Measurements from ENCODE around the gene TMEM106C.

The TMEM106C gene

GRCh38 chr12:47999816-48000215, 36.4 kb downstream of the TMEM106C start:
- DNase-seq = no peak

GRCh38 chr12:48000878-48001504, 37.6 kb downstream of the TMEM106C start:
- DNase-seq = peak; percentile 62

GRCh38 chr12:48001505-48002413, 38.4 kb downstream of the TMEM106C start:
- peak; percentile 83 for DNase-seq

GRCh38 chr12:48002414-48002730, 39.0 kb downstream of the TMEM106C start:
- peak; percentile 57 for DNase-seq

- no peak for DNase-seq
Observed at GRCh38 chr12:48002773-48003218, 39.4 kb downstream of the TMEM106C start.

GRCh38 chr12:48003226-48004052, 40.0 kb downstream of the TMEM106C start:
- DNase-seq = no peak

GRCh38 chr12:48004053-48004941, 40.9 kb downstream of the TMEM106C start, which contains the start of gene COL2A1:
COL2A1 (minus strand) TSS chr12:48004476; CDS start chr12:48004321, 155 bp downstream.
- no peak for DNase-seq

GRCh38 chr12:48005001-48005749, 41.8 kb downstream of the TMEM106C start:
- DNase-seq = no peak

GRCh38 chr12:48005750-48006021, 42.3 kb downstream of the TMEM106C start:
- no peak for DNase-seq

GRCh38 chr12:48007206-48007605, 43.8 kb downstream of the TMEM106C start:
- DNase-seq = no peak

GRCh38 chr12:48008349-48008748, 45.0 kb downstream of the TMEM106C start:
- no peak for DNase-seq

GRCh38 chr12:48008950-48009349, 45.6 kb downstream of the TMEM106C start:
- DNase-seq = no peak

- DNase-seq = no peak
Observed at GRCh38 chr12:48009471-48009870, 46.1 kb downstream of the TMEM106C start.

- no peak for DNase-seq
Observed at GRCh38 chr12:48010366-48010970, 47.1 kb downstream of the TMEM106C start.

- DNase-seq = no peak
Observed at GRCh38 chr12:48012070-48012469, 48.7 kb downstream of the TMEM106C start.

GRCh38 chr12:48013287-48013686, 49.9 kb downstream of the TMEM106C start:
- no peak for DNase-seq

GRCh38 chr12:48015129-48015528, 51.7 kb downstream of the TMEM106C start:
- DNase-seq = no peak

- DNase-seq = no peak
Observed at GRCh38 chr12:48015954-48016353, 52.6 kb downstream of the TMEM106C start.

GRCh38 chr12:48016373-48017020, 53.1 kb downstream of the TMEM106C start:
- DNase-seq = no peak

- DNase-seq = no peak
Observed at GRCh38 chr12:48017496-48017895, 54.1 kb downstream of the TMEM106C start.
